H9 (cell line): ENCODE measurements around the gene TBC1D22A. TPM values are rescaled to one million over a fixed set of nuclear protein-coding genes. Genes with fewer than 3 reads are reported as not detected.

Experiments used
- DNase-seq: peaks from one replicate; pipeline ENCODE4 v3.0.0-alpha.2; 2017
- H2AFZ ChIP-seq: one replicate; pipeline ENCODE4 v1.6.1; 2013; ENCODE audit warnings: mild to moderate bottlenecking, low read length, control low read depth, moderate library complexity
- H2AK5ac ChIP-seq: 2 replicates; pipeline ENCODE4 v1.6.1; 2013; ENCODE audit warnings: low read length, control low read depth, mixed read lengths; ENCODE audit not compliant: insufficient read length
- H2BK120ac ChIP-seq: one replicate; pipeline ENCODE4 v1.6.1; 2013; ENCODE audit warnings: low read depth, mild to moderate bottlenecking, low read length, control low read depth, inconsistent platforms; ENCODE audit not compliant: poor library complexity, severe bottlenecking
- H2BK12ac ChIP-seq: 2 replicates; pipeline ENCODE4 v1.6.1; 2013; ENCODE audit warnings: low read length, control low read depth, mixed read lengths, low read depth; ENCODE audit not compliant: insufficient read length
- H2BK15ac ChIP-seq: 2 replicates; pipeline ENCODE4 v1.6.1; 2013; ENCODE audit warnings: low read depth, low read length, control low read depth
- H2BK20ac ChIP-seq: one replicate; pipeline ENCODE4 v1.6.1; 2013; ENCODE audit warnings: low read depth, mild to moderate bottlenecking, low read length, control low read depth, inconsistent platforms; ENCODE audit not compliant: poor library complexity, severe bottlenecking
- H2BK5ac ChIP-seq: 2 replicates; pipeline ENCODE4 v1.6.1; 2013; ENCODE audit warnings: low read length, control low read depth, mixed read lengths; ENCODE audit not compliant: insufficient read length
- H3K14ac ChIP-seq: 2 replicates; pipeline ENCODE4 v1.6.1; 2013; ENCODE audit warnings: low read length, control low read depth; ENCODE audit not compliant: insufficient read depth
- H3K18ac ChIP-seq: 2 replicates; pipeline ENCODE4 v1.6.1; 2013; ENCODE audit warnings: low read depth, mild to moderate bottlenecking, mixed read lengths, low read length, control low read depth; ENCODE audit not compliant: insufficient read length
- H3K23ac ChIP-seq: 2 replicates; pipeline ENCODE4 v1.6.1; 2013; ENCODE audit warnings: low read length, control low read depth, mixed read lengths, low read depth; ENCODE audit not compliant: insufficient read length
- H3K23me2 ChIP-seq: 2 replicates; pipeline ENCODE4 v1.6.1; 2013; ENCODE audit warnings: low read depth, mild to moderate bottlenecking, mixed read lengths, low read length, control low read depth; ENCODE audit not compliant: insufficient read length, poor library complexity, severe bottlenecking
- H3K27ac ChIP-seq: 2 replicates; pipeline ENCODE4 v1.5.1; 2013; ENCODE audit warnings: low read length, control low read depth, mixed read lengths, low read depth; ENCODE audit not compliant: insufficient read length
- H3K27me3 ChIP-seq: 2 replicates; pipeline ENCODE4 v1.6.1; 2013; ENCODE audit warnings: low read length, control low read depth, inconsistent platforms; ENCODE audit not compliant: insufficient read depth
- H3K4ac ChIP-seq: 2 replicates; pipeline ENCODE4 v1.6.1; 2013; ENCODE audit warnings: low read depth, mild to moderate bottlenecking, control low read depth, inconsistent platforms, low read length, moderate library complexity
- H3K4me1 ChIP-seq: 2 replicates; pipeline ENCODE4 v1.6.1; 2013; ENCODE audit warnings: low read length, control low read depth, inconsistent platforms; ENCODE audit not compliant: insufficient read depth
- H3K4me2 ChIP-seq: 2 replicates; pipeline ENCODE4 v1.6.1; 2013; ENCODE audit warnings: low read length, control low read depth, mixed read lengths; ENCODE audit not compliant: insufficient read length, insufficient read depth
- H3K56ac ChIP-seq: 2 replicates; pipeline ENCODE4 v1.6.1; 2013; ENCODE audit warnings: low read depth, mild to moderate bottlenecking, mixed read lengths, low read length, control low read depth; ENCODE audit not compliant: insufficient read length
- H3K79me1 ChIP-seq: 2 replicates; pipeline ENCODE4 v1.6.1; 2013; ENCODE audit warnings: low read depth, mild to moderate bottlenecking, moderate library complexity, low read length, control low read depth, inconsistent platforms; ENCODE audit not compliant: insufficient read depth, poor library complexity, severe bottlenecking
- H3K79me2 ChIP-seq: 2 replicates; pipeline ENCODE4 v1.6.1; 2013; ENCODE audit warnings: low read length, control low read depth, inconsistent platforms; ENCODE audit not compliant: insufficient read depth
- H3K9ac ChIP-seq: 2 replicates; pipeline ENCODE4 v1.6.1; 2013; ENCODE audit warnings: low read length, control low read depth, mixed read lengths; ENCODE audit not compliant: insufficient read length; ENCODE audit errors: extremely low read depth
- H3K9me3 ChIP-seq: one replicate; pipeline ENCODE4 v1.6.1; 2013; ENCODE audit warnings: low read depth, low read length, inconsistent platforms; ENCODE audit not compliant: control insufficient read depth
- H3T11ph ChIP-seq: one replicate; pipeline ENCODE4 v1.6.1; 2013; ENCODE audit warnings: mild to moderate bottlenecking, low read length, control low read depth, inconsistent platforms
- H4K20me1 ChIP-seq: one replicate; pipeline ENCODE4 v1.6.1; 2013; ENCODE audit not compliant: control insufficient read depth, insufficient read length, insufficient read depth
- H4K5ac ChIP-seq: 2 replicates; pipeline ENCODE4 v1.6.1; 2013; ENCODE audit warnings: low read depth, mild to moderate bottlenecking, mixed read lengths, low read length, control low read depth; ENCODE audit not compliant: insufficient read length
- H4K8ac ChIP-seq: replicated peaks from 2 replicates; pipeline ENCODE4 v1.6.1; 2013; ENCODE audit warnings: low read length, control low read depth, mixed read lengths, low read depth; ENCODE audit not compliant: insufficient read length
- H4K91ac ChIP-seq: 2 replicates; pipeline ENCODE4 v1.6.1; 2013; ENCODE audit warnings: low read depth, mild to moderate bottlenecking, moderate library complexity, mixed read lengths, low read length, control low read depth; ENCODE audit not compliant: insufficient read length
- H3K27ac Mint-ChIP-seq, 3 experiments: 2 replicates in 2 of 3; 3 replicates in 1 of 3; pipeline ENCODE4 v1.8.0; 2020 to 2021; ENCODE audit warnings: mixed read lengths in 3 of 3, mild to moderate bottlenecking in 1 of 3, moderate library complexity in 1 of 3
- H3K27me3 Mint-ChIP-seq: 2 replicates; pipeline ENCODE4 v1.8.0; 2021; ENCODE audit warnings: low read depth, mild to moderate bottlenecking, moderate library complexity, mixed read lengths
- H3K36me3 Mint-ChIP-seq, 3 experiments: 2 replicates in 2 of 3; 3 replicates in 1 of 3; pipeline ENCODE4 v1.8.0; 2020 to 2021; ENCODE audit warnings: low read depth in 3 of 3, mixed read lengths in 3 of 3; ENCODE audit not compliant: insufficient read depth in 1 of 3
- H3K4me1 Mint-ChIP-seq, 2 experiments: 2 replicates each; pipeline ENCODE4 v1.8.0; 2020; ENCODE audit warnings: mixed read lengths in 2 of 2
- H3K4me3 Mint-ChIP-seq, 2 experiments: 2 replicates in 1 of 2; 3 replicates in 1 of 2; pipeline ENCODE4 v1.8.0; 2020 to 2021; ENCODE audit warnings: mild to moderate bottlenecking in 2 of 2, mixed read lengths in 2 of 2, moderate library complexity in 1 of 2
- H3K9me3 Mint-ChIP-seq, 2 experiments: 2 replicates in 1 of 2; 3 replicates in 1 of 2; pipeline ENCODE4 v1.8.0; 2020; ENCODE audit warnings: mild to moderate bottlenecking in 2 of 2, mixed read lengths in 2 of 2, moderate library complexity in 1 of 2
- WGBS: extraction: QIAGEN DNeasy Blood & Tissue Kit; methylation state at CpG from one replicate; pipeline ENCODE4 v1.1.7; 2013; ENCODE audit warnings: missing lambda C conversion rate, low lambda C conversion rate, mixed read lengths; ENCODE audit not compliant: insufficient read length; ENCODE audit errors: extremely low coverage; 5-methylcytosine and 5-hydroxymethylcytosine counted together
- total RNA-seq: library from RNA; stranded (reverse); gene quantifications from 2 replicates; pipeline ENCODE4 v1.2.1, GENCODE V29; 2021
- TF ChIP-seq, protein P1 (sequence below): fragments of 200-600 bp; sonication (generic); conservative IDR thresholded peaks from 3 replicates; pipeline ENCODE4 v1.8.0; 2021; ENCODE audit warnings: antibody characterized with exemption, mild to moderate bottlenecking

TBC1D22A gene
- total RNA-seq, 1 experiment from 2014 or later, result 20.8 TPM

- Histone ChIP-seq H3K9ac (no peak overlapping the region), H3K9me3 (no peaks in the 10 kb centered on the region), H4K8ac (no peak overlapping the region), H2BK12ac (no peak overlapping the region), H3K23me2 (no peaks in the 10 kb centered on the region), H3K4me1 (no peaks in the 10 kb centered on the region), H3K14ac (no peak overlapping the region; the same call in 1 of the 2 replicates), H2BK15ac (no peak overlapping the region), H3T11ph (no peak overlapping the region), H2AK5ac (no peak overlapping the region), H2BK5ac (no peak overlapping the region), H3K56ac (no peak overlapping the region), H3K23ac (no peak overlapping the region), H4K5ac (no peak overlapping the region), H4K91ac (no peak overlapping the region), H3K27ac (no peak overlapping the region), H2BK20ac (no peak overlapping the region), H3K79me2 (no peaks in the 10 kb centered on the region), H3K79me1 (no peaks in the 10 kb centered on the region), H3K4me2 (no peak overlapping the region), H2BK120ac (no peak overlapping the region), H4K20me1 (peaks cover 5% of the 10 kb centered on the region), H3K4ac (no peak overlapping the region), H3K27me3 (no peaks in the 10 kb centered on the region), H3K18ac (no peak overlapping the region), H2AFZ (no peak overlapping the region)
- WGBS, result no CpG with 5 or more reads among the region's 19 CpGs
- Mint-ChIP-seq H3K27me3 (no peaks in the 10 kb centered on the region), H3K4me3 (no peak overlapping the region), H3K36me3 (peaks cover 0 to 11% (median 9%) of the 10 kb centered on the region in 3 experiments; a peak in 5 of 7 replicates), H3K4me1 (peaks cover 5 to 19% of the 10 kb centered on the region in 2 experiments), H3K9me3 (no peaks in the 10 kb centered on the region; a peak in 1 of 5 replicates), H3K27ac (peak overlapping the region in 2 of 3 experiments; percentile 65 to 79; a peak in 4 of 7 replicates)
- peak; percentile 25 for DNase-seq
- TF ChIP-seq, protein P1, sequence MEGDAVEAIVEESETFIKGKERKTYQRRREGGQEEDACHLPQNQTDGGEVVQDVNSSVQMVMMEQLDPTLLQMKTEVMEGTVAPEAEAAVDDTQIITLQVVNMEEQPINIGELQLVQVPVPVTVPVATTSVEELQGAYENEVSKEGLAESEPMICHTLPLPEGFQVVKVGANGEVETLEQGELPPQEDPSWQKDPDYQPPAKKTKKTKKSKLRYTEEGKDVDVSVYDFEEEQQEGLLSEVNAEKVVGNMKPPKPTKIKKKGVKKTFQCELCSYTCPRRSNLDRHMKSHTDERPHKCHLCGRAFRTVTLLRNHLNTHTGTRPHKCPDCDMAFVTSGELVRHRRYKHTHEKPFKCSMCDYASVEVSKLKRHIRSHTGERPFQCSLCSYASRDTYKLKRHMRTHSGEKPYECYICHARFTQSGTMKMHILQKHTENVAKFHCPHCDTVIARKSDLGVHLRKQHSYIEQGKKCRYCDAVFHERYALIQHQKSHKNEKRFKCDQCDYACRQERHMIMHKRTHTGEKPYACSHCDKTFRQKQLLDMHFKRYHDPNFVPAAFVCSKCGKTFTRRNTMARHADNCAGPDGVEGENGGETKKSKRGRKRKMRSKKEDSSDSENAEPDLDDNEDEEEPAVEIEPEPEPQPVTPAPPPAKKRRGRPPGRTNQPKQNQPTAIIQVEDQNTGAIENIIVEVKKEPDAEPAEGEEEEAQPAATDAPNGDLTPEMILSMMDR, result no peak
Measured at GRCh38 chr22:47064016-47064415, 301.6 kb downstream of the TBC1D22A start.
